HEK293T (cell line): ENCODE data around the gene MEA1.

ENCODE experiments used
- ELF4 ChIP-seq: fragments of 450-650 bp; IDR thresholded peaks from 2 replicates; pipeline ENCODE4 v1.6.1; 2017; ENCODE audit warnings: antibody characterized with exemption
- FOXA1 ChIP-seq: fragments of 450-650 bp; IDR thresholded peaks from 2 replicates; pipeline ENCODE4 v1.6.1; 2016; ENCODE audit warnings: mild to moderate bottlenecking
- FOXK2 ChIP-seq: fragments of 450-650 bp; IDR thresholded peaks from 2 replicates; pipeline ENCODE4 v1.6.1; 2016; ENCODE audit warnings: mild to moderate bottlenecking
- PKNOX1 ChIP-seq: fragments of 450-650 bp; IDR thresholded peaks from 2 replicates; pipeline ENCODE4 v1.6.1; 2016
- SP1 ChIP-seq: fragments of 450-650 bp; IDR thresholded peaks from 2 replicates; pipeline ENCODE4 v1.6.1; 2017
- TARDBP ChIP-seq: fragments of 450-650 bp; IDR thresholded peaks from 2 replicates; pipeline ENCODE4 v1.6.1; 2016

GRCh38 chr6:43026365-43026764, 12.6 kb upstream of the MEA1 start:
- TF ChIP-seq TARDBP (no peak), PKNOX1 (no peak), SP1 (no peak), FOXK2 (no peak), ELF4 (no peak), FOXA1 (no peak)
